Measurements from ENCODE around the gene TOR4A. TPM values are rescaled to one million over a fixed set of nuclear protein-coding genes. Genes with fewer than 3 reads are reported as not detected.
A peak's percentile ranks its signal among the peaks of the same experiment; 100 is the strongest.
"Not testable (repeated sequence)": the region's sequence is repeated elsewhere in the genome, so short reads cannot be mapped to it uniquely, and the experiment has no call there.

TOR4A gene
- polyA plus RNA-seq, 1 donor: 7.9 TPM

- DNase-seq: no peak
Measured at GRCh38 chr9:137253717-137254623, 23.6 kb upstream of the TOR4A start.

DNA sequence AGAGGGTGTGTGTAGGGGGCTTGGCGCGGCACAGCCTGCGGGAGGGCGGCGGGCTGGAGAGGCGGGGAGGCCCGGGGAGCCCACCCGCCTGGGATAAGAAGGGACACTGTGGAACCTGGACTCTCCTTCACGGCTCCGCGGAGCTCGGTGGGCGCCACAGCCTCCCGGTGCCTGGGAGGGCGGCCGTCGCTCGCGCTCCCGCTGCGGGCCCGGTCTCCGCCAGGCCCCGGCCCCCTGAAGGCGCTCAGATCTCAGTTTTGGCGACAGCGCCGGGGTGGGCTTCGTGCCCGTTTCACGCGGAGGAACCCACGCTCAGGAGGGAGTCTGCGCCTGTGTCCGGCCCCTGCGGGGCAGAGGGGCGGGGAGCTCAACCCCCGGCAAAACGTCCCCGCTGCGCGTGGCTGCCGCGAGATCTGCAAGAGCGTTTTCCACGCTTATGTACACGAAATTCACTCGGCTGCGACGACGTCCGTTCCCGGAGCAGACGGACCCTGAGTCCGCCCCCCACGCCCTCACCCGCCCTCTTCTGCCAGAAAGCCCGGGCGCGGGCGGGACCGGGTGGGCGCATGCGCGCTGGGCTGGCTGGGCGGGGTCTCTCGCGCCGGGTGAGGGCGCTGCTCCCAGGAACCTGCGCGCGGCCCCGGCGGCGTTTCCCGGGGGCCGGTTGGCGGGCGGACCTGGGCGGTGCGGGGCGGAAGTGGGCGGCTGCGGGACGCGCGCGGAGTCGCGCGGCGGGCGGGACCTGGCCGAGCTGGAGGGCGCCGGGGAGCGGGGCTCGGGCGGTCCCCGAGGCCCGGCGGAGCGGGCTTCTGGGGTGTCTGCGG, 22.7 kb upstream of the TOR4A start, which contains the start of gene NELFB:
Gene NELFB, plus strand, starts transcription at position 704 of the 824 bp plus-strand sequence.
- peak; percentile 95 for DNase-seq

DNA sequence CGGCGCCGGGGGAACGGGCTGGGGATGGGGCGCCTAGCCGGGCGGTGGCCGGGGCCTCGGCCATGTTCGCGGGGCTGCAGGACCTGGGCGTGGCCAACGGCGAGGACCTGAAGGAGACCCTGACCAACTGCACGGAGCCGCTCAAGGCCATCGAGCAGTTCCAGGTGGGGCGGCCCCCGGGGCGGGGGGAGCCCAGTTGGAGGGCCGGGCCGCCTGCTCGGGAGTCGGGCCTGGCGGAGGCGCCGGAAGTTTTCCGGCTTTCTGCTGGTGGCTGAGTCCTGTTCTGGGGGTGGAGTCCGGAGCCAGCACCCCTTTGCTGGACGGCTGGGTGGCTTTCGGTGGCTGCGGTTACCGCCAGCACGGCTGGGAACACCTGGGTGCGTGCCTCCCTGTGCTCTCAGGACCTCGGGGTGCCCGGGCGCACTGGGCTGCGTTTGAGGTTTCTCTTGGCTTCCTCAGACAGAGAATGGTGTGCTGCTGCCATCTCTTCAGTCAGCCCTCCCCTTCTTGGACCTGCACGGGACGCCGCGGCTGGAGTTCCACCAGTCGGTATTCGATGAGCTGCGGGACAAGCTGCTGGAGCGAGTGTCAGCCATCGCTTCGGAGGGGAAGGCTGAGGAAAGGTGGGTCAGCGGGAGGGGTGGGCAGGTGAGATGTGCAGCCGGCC, 21.9 kb upstream of the TOR4A start:
- no peak for DNase-seq

DNA sequence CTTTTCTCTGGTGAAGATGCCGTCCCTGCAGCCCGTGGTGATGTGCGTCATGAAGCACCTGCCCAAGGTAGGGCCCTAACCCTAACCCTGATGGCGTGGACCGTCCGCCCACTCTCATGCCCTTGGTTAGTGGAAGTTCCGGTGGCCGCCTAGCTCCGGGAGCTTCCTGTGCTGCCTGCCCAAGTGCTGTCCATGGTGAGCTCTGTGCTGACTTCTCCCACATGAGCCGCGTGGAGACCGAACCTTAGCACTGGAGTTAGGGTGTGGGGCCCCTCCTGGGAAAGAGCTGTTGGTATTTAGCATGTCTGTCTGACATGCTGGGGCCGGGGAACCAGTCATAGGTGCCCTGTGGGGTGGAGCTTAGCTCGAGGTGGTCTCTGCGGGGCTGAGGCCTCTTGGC, 21.2 kb upstream of the TOR4A start:
- no peak for DNase-seq

DNA sequence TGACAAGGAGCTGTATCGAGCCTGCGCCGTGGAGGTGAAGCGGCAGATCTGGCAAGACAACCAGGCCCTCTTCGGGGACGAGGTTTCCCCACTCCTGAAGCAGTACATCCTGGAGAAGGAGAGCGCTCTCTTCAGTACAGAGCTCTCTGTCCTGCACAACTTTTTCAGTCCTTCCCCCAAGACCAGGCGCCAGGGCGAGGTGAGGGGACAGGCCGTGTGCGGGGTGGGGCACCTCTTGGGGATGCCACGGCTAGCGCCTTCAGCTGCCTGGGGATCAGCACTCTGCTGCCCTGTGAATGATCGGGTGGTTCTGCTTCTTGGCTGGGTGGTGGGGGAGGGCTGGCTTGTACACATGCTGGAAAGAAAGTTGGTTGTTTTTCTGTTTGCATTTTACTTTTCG, 20.7 kb upstream of the TOR4A start:
- no peak for DNase-seq

GRCh38 chr9:137262173-137262908, 15.2 kb upstream of the TOR4A start:
- DNase-seq: not testable (repeated sequence)

DNA sequence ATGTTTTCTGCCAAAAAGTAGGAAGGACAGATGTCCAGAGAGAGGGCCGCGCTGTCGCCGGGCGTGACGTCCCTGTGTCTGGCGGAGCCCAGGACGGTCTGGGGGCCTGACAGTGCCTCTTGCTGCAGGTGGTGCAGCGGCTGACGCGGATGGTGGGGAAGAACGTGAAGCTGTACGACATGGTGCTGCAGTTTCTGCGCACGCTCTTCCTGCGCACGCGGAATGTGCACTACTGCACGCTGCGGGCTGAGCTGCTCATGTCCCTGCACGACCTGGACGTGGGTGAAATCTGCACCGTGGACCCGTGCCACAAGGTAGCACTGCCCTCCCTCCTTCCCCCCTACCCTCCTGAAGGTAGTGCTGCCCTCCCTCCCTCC, 14.6 kb upstream of the TOR4A start:
- DNase-seq: no peak

DNA sequence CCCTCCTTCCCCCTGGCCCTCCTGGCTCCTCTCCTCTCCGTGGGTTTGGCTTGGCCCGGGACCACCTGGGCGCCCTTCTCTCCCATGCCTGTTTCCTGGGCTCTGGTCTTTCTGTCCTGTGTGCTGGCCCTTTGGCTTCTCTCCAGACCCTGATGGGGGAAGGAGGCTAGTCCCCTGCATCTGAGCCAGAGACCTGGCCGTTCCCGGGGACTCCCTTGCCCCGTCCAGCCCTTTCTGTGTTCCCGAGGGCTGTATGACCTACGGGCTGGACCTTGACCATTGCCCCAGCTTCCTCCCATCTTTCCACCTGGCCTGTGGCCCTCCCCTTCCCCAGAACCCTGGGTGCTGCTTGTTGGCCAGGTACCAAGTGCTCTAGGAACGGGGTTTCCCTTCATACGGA, 14.0 kb upstream of the TOR4A start:
- no peak for DNase-seq

GRCh38 chr9:137264067-137264466, 13.5 kb upstream of the TOR4A start:
- DNase-seq: no peak

GRCh38 chr9:137265496-137266161, 11.9 kb upstream of the TOR4A start:
- DNase-seq: no peak

DNA sequence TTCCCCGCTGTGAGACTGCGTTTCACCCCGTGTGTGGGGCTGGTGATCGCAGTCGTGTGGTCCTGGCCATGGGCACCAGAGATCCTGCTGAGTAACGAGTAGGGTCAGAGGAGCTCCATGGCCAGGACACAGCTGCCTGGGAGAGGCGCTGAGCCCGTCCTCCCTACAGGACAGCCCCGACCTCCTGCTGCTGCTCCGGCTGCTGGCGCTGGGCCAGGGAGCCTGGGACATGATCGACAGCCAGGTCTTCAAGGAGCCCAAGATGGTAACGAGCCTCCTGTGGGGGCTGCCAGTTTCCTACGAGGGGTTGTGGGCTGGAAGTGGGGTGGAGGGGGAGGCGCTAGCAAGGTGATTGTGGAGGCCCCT, 11.4 kb upstream of the TOR4A start:
- DNase-seq: no peak

- no peak for DNase-seq
Measured at GRCh38 chr9:137266585-137267453, 10.7 kb upstream of the TOR4A start.

GRCh38 chr9:137267933-137268355, 9.6 kb upstream of the TOR4A start:
- no peak for DNase-seq

GRCh38 chr9:137268538-137269201, 8.9 kb upstream of the TOR4A start:
- DNase-seq: no peak

- no peak for DNase-seq
Measured at GRCh38 chr9:137269231-137269772, 8.2 kb upstream of the TOR4A start.

- DNase-seq: no peak
Measured at GRCh38 chr9:137270929-137271695, 6.4 kb upstream of the TOR4A start.

DNA sequence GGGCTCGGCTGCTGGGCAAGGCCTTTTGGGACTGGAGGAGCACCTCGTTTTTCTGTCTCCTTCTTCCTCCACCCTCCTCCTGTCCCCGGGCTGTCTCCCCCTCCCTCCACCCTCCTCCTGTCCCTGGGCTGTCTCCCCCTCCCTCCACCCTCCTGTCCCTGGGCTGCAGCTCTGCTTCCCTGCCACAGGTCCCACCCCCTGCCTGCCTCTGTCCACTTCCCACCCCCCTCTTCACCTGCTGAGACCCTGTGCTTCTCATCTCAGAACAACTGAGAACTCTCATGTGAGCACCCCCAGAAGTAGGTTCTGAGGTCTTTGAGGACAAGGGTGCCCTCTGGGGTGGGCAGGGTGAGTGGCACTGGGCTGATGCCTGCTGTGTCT, 5.8 kb upstream of the TOR4A start:
- no peak for DNase-seq

GRCh38 chr9:137272241-137273094, 5.1 kb upstream of the TOR4A start:
- DNase-seq: no peak

Measured in hindlimb muscle (tissue), 1 donor.